Right ventricle myocardium superior (tissue), 1 donor: Measurements from ENCODE around the gene ABHD12. TPM values are rescaled to one million over a fixed set of nuclear protein-coding genes. Genes with fewer than 3 reads are reported as not detected.
A peak's percentile ranks its signal among the peaks of the same experiment; 100 is the strongest.
"Not testable (repeated sequence)": the region's sequence is repeated elsewhere in the genome, so short reads cannot be mapped to it uniquely, and the experiment has no call there.

ENCODE experiments used
- ATAC-seq: fragments of 200-7000 bp; cut with Tn5 transposase; one replicate; pipeline ENCODE4 v1.9.1; 2020; ENCODE audit warnings: mild to moderate bottlenecking; ENCODE audit not compliant: poor library complexity
- DNase-seq: peaks from one replicate; pipeline ENCODE4 v3.0.0-alpha.2; 2020
- intact Hi-C: fragments of 100-400 bp; cut with DNase I; formaldehyde crosslinking; loops from one replicate; pipeline ENCODE4 v1.11.2; 2022
- total RNA-seq: library from RNA; stranded (reverse); fragmentation: NEBNext Ultra II Directional; extraction: Animal tissue kit (Norgen Biotek cat#: 25700); gene quantifications from one replicate; pipeline ENCODE4 v1.2.1, GENCODE V29; 2021
- donor health status: DM: no; HTN: yes; CAD: no; lungs with severe emphysema.

ABHD12 gene
- total RNA-seq, 1 donor from 2014 or later: 21.1 TPM

DNA sequence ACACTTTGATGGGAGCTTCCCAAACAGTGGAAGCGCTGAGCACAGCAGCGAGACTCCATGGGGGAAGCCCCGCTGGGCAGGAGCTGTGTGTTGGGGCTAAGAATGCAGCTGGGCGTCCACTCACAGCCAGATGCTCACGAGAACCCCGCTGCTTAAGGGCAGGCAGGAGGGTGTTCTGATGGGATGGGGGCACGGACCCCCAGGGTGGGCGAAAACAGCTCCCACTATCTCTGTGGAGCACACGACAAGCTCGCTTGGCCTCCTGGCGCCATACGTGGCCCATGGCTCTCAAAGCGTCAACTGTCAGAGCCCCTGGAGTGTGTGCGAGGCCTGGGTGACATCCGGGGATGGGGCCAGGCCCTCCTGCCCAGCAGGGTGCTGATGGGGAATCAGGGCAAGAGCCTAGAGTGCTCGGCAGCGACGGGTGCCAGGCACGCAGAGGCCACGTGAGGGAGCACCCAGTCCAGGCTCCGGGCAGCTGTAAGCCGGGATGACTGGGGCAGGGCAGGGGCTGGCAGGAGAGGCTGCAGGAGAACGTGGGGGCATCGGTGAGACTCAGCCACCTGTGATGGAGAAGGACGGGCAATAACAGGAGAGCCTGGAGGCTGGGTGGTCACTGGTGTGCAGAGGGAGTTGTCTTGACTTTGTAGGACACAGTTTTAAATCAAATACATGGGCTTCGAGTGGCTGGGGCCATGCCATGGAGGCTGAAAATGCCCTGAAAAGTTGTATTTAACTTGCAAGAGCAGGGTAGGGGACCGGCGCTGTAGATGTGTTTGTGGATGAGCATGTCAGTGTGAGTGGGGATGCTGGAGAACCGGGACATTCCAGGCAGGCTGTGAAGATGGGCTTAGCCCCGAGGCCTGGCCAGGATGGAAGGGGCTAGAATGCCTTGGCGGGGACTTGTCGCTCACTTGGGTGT lies 115.5 kb downstream of the ABHD12 start:
- DNase-seq (peak; percentile 78), ATAC-seq (peak; percentile 58)
- intact Hi-C loops: no loop called here

DNA sequence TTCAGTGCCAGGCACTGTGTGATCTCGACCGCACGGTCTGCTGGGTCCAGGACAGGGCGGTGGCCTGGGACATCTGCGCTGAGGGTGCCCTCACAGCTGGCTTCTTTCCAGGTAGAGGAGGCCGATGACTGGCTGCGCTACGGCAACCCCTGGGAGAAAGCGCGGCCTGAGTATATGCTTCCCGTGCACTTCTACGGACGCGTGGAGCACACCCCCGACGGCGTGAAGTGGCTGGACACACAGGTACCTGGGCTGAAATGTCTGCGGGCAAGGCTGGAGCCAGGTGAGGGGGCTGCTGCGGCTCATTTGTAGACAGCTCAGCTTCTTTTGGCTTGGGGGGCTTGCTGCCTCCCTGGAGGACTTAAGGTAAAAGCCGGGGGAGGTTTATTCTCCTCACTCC lies 116.2 kb downstream of the ABHD12 start:
- ATAC-seq (peak; percentile 26), DNase-seq (peak; percentile 47)
- intact Hi-C loops: no loop called here

DNA sequence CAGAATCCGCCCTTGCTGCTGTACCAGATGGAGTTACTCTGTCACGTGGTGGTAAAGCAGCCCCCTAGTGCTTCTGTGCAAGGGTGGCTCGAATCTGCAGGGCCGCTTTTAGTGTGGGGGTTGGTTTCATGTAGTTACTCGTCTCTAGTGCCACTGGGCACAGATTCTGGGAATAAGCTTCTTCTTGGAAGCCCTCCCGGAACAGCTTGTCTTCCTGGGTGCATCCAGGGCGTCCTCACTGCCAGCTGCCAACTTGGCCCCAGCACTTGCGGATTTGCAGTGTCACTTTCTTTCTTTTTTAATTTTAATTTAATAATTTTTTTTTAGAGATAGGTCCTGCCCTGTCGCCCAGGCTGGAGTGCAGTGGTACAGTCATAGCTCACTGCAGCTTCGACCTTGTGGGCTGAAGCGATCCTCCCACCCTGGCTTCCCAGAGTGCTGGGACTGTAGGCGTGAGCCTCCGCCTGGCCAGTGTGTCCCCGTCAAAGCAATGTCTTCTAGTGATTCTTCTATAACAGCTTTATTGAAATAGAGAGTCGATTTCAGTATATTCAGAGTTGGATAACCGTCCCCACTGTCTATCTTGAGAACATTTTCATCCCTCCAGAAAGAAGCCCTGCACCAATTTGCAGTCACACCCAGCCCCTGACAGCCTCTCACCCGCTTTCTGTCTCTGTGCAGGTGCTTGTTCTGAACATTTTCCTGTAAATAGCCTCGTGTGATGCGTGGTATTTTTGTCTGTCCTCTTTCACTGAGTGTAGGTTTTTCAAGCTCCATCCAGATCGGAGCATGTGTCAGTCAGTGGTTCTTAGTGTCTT lies 116.9 kb downstream of the ABHD12 start:
- intact Hi-C loops: no loop called here
- DNase-seq (peak; percentile 52), ATAC-seq (peak; percentile 29)

GRCh38 chr20:25273046-25273445 lies 117.6 kb downstream of the ABHD12 start:
- peak; percentile 27 for DNase-seq
- ATAC-seq: no peak
- intact Hi-C loops: no loop called here

- ATAC-seq: no peak
Measured at GRCh38 chr20:25272223-25273000, 118.2 kb downstream of the ABHD12 start.

DNA sequence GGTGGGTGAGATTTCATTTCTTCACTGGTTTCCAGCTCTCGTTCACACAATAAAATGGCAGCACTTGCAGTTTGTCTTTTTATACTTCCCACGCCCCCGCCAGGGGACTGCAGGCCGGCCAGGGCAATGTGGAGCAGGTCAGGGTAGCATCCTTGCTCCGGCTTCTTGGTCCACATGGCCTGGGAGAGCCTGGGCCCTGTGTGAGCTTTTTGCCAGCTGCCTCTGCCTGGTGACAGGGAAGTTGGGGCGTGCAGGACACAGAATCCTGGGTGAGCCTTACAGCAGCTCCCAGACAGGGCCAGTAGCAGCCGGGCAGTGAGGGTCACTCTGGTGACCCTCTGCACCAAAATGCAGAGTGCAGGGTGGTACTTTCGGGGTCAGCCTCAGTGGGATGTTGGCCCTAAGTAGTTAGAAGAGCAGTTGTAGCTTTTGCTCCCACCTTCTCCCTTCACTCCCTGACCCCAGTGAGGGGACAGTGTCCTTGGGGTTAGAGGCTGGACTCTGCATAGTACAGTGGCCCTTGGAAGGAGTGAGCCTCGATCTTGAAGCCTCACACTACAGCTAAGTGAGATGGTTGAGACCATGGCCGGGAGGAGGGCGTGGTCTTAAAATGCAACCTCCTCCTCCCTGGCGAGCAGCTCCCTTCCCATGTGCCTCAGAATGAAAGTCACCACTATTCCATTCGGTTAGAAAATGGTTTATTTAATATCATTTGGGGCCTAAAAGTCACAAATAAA lies 119.0 kb downstream of the ABHD12 start:
- DNase-seq (peak; percentile 20), ATAC-seq (no peak)
- intact Hi-C loops: no loop called here

More at GRCh38 chr20:25272223-25273000, 118.2 kb downstream of the ABHD12 start:
- intact Hi-C loops: no loop called here
- peak; percentile 25 for DNase-seq

DNA sequence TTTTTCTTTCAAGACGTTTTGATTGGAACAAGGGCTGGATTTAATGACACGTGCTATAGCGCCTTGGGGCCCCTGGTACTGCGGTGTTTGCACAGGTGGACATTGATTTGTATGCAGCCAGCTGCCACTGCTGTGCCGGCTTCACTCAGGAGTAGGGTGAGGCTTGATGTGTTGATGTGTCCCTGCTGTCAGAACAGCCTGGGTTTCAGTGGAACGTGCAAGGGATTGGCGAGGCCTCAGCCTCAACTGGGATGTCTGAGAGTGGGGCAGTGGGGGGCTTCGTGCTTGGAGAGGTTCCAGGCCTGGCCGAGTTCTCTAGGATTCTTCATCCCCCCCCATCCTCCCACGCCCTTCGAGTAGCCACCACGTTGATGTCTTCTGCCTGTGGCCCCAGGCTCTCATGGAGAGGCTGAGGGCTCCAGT lies 119.8 kb downstream of the ABHD12 start:
- ATAC-seq (no peak), DNase-seq (peak; percentile 28)
- intact Hi-C loops: no loop called here

GRCh38 chr20:25269833-25270170 lies 120.8 kb downstream of the ABHD12 start:
- no peak for ATAC-seq
- intact Hi-C loops: no loop called here
- peak; percentile 34 for DNase-seq

DNA sequence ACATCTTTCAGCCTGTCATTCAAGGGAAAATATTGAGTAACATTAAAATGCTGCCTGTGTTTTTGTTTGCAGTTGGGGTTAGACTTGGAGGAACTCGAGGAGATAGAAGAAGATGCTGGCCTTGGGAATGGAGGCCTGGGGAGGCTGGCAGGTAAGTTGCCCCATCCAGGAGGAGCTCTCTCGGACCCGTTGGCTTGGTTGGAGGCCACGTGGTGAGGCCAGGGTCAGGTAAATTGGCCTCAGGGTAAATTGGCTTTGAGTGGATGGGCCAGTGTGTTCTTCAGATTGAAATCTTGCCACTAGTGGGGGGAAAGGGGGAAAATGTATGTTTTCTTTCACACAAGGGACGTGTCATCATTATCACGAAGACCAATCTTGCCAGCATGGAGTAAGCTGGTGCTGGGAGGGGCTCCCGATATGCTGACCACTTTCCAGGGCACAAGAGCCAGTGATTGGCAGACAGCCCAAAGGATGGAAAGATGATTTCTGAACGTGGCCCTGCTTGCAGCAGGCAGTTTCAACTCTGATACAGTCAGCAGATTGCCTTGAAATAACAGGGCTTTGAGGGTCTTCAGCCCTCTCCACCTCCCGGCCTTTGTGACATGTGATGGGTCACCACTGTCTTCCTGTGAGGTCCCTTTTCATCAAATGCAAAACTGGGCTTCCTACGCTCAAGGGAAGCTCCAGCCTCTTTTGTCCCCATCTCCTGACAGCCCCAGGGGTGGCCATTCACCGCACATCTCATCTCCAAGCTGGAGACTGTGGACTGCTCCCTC lies 121.4 kb downstream of the ABHD12 start:
- DNase-seq (peak; percentile 1), ATAC-seq (no peak)
- intact Hi-C loops: no loop called here

- intact Hi-C loops, DNase-seq, ATAC-seq: not testable (repeated sequence)
Measured at GRCh38 chr20:25260770-25261437, 129.7 kb downstream of the ABHD12 start.

DNA sequence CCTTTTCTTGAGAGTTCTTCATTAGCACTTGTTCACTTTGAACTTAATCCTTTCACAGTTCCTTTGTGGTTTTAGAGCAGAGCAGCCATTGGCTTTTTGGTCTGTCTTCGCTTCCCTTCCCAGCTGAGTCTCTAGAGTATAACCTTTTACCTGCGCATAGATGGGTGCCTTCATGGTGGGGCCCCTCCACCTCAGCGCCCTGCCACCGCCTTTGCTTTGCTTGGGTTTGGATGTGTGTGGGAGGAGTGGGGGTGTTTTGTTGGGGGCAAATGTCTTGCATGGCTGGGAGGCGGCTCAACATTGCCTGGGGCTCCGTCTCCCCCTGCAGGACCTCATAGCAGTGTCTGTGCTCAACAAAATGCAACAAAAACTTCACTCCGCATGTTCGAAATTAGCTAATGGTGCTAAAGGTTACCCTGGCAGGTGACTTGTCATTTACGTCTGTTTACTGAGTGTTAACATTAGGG lies 130.8 kb downstream of the ABHD12 start:
- ATAC-seq: no peak
- intact Hi-C loops: loop anchor here (5.0 to 10.0 kb wide), 2 partner anchors 32 to 205 kb away; partner anchors contain the start of gene ACSS1

DNA sequence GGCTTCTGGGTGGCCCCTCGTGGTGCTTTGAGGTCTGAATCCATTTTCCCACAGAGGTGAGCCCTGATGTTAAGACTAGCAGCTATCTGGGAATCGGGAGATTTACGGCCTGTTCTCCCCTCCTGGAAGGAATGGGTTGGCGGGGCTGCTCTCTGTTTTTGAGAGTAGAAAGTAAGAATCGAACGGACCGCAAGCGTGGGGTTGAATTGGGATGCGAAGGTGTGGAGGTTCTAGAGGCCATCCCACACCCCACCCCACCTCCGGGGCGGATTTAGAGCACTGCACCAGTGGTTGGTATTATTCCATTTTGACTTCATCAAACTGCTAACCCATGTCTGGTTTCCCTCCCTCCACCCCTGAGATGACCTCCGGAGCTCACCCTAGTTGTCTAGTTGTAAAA lies 131.3 kb downstream of the ABHD12 start:
- no peak for DNase-seq
- intact Hi-C loops: loop anchor here (5.0 to 10.0 kb wide), 2 partner anchors 33 to 205 kb away; partner anchors contain the start of gene ACSS1
- no peak for ATAC-seq

More for the DNA sequence above, 130.8 kb downstream of the ABHD12 start:
- DNase-seq: no peak

GRCh38 chr20:25258828-25259227 lies 131.8 kb downstream of the ABHD12 start:
- DNase-seq: no peak

DNA sequence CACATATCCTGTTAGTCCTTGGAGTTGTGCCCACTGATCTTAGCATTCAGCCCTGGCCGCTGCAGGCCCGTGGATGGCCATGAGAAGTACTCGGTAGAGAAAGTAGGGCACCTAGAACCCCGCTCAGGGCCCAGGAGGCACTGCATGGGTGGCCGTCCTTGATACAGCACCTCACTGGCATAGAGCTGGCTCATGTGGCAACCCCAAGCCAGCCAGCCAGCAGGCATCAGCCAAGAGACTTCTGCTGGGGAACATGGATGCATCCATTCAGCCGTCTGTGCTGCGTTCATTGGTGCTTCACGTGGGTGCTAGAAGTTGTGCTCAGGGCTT lies 132.2 kb downstream of the ABHD12 start:
- DNase-seq: no peak
- intact Hi-C loops: loop anchor here (5.0 to 10.0 kb wide), 2 partner anchors 34 to 204 kb away; partner anchors contain the start of gene ACSS1
- peak; percentile 4 for ATAC-seq

More at GRCh38 chr20:25258828-25259227, 131.8 kb downstream of the ABHD12 start:
- no peak for ATAC-seq
- intact Hi-C loops: loop anchor here (5.0 to 10.0 kb wide), 2 partner anchors 33 to 204 kb away; partner anchors contain the start of gene ACSS1

- ATAC-seq (no peak), DNase-seq (no peak)
- intact Hi-C loops: loop anchor here (5.0 to 10.0 kb wide), 2 partner anchors 34 to 203 kb away; partner anchors contain the start of gene ACSS1
Measured at GRCh38 chr20:25257756-25258475, 132.7 kb downstream of the ABHD12 start.

GRCh38 chr20:25257130-25257529 lies 133.5 kb downstream of the ABHD12 start:
- no peak for ATAC-seq
- no peak for DNase-seq
- intact Hi-C loops: loop anchor here (5.0 to 10.0 kb wide), 2 partner anchors 35 to 202 kb away; partner anchors contain the start of gene ACSS1
